Subcutaneous adipose tissue (tissue), 4 donors: ENCODE measurements around the gene BCL2A1. TPM values are rescaled to one million over a fixed set of nuclear protein-coding genes. Genes with fewer than 3 reads are reported as not detected.

Source experiments
- total RNA-seq, 4 donors: library from RNA; depleted of rRNA; stranded (reverse); fragments of >200 nt; gene quantifications; one replicate each; pipeline ENCODE4 v1.1.0, GENCODE V29; 2016

Gene BCL2A1
- total RNA-seq, 4 donors from 2014 or later, result 4.8 to 53.5 (median 9.3) TPM; not detected in 1

Other genes with a start within 250 kb of the BCL2A1 start
- 10 to 100 TPM; 19.4 to 41.3 (median 36.8) TPM for gene MTHFS, start 74.2 kb downstream of the BCL2A1 start, total RNA-seq
- gene ZFAND6, start 88.5 kb upstream of the BCL2A1 start, total RNA-seq, result 100 to 1,000 TPM; 107 to 155 (median 140) TPM
- 100 to 1,000 TPM in 3 of 4 donors, 10 to 100 TPM in 1; 87.6 to 196 (median 109) TPM for gene FAH, start 181.8 kb upstream of the BCL2A1 start, total RNA-seq